SK-N-SH (cell line): ENCODE data around the gene PCCB. TPM values are rescaled to one million over a fixed set of nuclear protein-coding genes. Genes with fewer than 3 reads are reported as not detected.
"Not testable (repeated sequence)": the region's sequence is repeated elsewhere in the genome, so short reads cannot be mapped to it uniquely, and the experiment has no call there.

Experiments
- CTCF ChIA-PET: fragments of 300-600, 350-600 bp; formaldehyde crosslinking; extraction: SDS; loops from one replicate; lab custom pipeline; 2021; lab: Yijun Ruan, JAX
- POLR2A ChIA-PET: fragments of 350-600 bp; sonication (Branson Sonifier 250); formaldehyde crosslinking; extraction: SDS; loops from one replicate; lab custom pipeline; 2020; ENCODE audit warnings: antibody characterized with exemption, inconsistent platforms; lab: Yijun Ruan, JAX
- DNase-seq: peaks from one replicate; pipeline ENCODE4 v3.0.0; 2012
- H2AFZ ChIP-seq: fragments of 200-600 bp; sonication (generic); 2 replicates; pipeline ENCODE4 v1.8.1; 2016; ENCODE audit warnings: antibody characterized with exemption, mild to moderate bottlenecking, low read depth
- H3F3A ChIP-seq: fragments of 200-600 bp; sonication (generic); replicated peaks from 2 replicates; pipeline ENCODE3; 2016; ENCODE audit warnings: antibody characterized with exemption, mild to moderate bottlenecking; ENCODE audit not compliant: insufficient read depth
- H3K27ac ChIP-seq, 2 experiments: fragments of 200-500 bp in 1 of 2; fragments of 200-600 bp in 1 of 2; sonication (Bioruptor generic) in 1 of 2; sonication (generic), shearing (Covaris generic) in 1 of 2; 2 replicates each; pipeline versions ENCODE4 v1.5.1 to v1.6.1; 2014 to 2016; ENCODE audit warnings: low read depth in 2 of 2, inconsistent platforms in 1 of 2, low read length in 1 of 2, mild to moderate bottlenecking in 1 of 2, mixed read lengths in 1 of 2
- H3K27me3 ChIP-seq: fragments of 200-600 bp; sonication (generic), shearing (Covaris generic); 2 replicates; pipeline ENCODE4 v1.6.1; 2016; ENCODE audit warnings: mixed run types; ENCODE audit not compliant: insufficient read depth
- H3K36me3 ChIP-seq, 2 experiments: fragments of 200-500 bp in 1 of 2; fragments of 200-600 bp in 1 of 2; sonication (Bioruptor generic) in 1 of 2; sonication (generic) in 1 of 2; replicated peaks in 1 of 2; 2 replicates each; pipeline versions ENCODE3 to v1.5.1; 2014 to 2016; ENCODE audit warnings: low read length in 1 of 2, mild to moderate bottlenecking in 1 of 2; ENCODE audit not compliant: insufficient read depth in 2 of 2, control insufficient read depth in 1 of 2
- H3K4me1 ChIP-seq, 2 experiments: fragments of 200-500 bp in 1 of 2; fragments of 200-600 bp in 1 of 2; sonication (Bioruptor generic) in 1 of 2; sonication (generic), shearing (Covaris generic) in 1 of 2; 2 replicates each; pipeline versions ENCODE4 v1.5.1 to v1.6.1; 2014 to 2016; ENCODE audit warnings: low read depth in 1 of 2, low read length in 1 of 2, mixed run types in 1 of 2; ENCODE audit not compliant: insufficient read depth in 2 of 2, control insufficient read depth in 1 of 2
- H3K4me2 ChIP-seq: fragments of 200-600 bp; sonication (generic), shearing (Covaris generic); 2 replicates; pipeline ENCODE4 v1.6.1; 2017; ENCODE audit warnings: mixed run types
- H3K4me3 ChIP-seq, 2 experiments: fragments of 200-500 bp in 1 of 2; fragments of 200-600 bp in 1 of 2; sonication (Bioruptor generic) in 1 of 2; sonication (generic), shearing (Covaris generic) in 1 of 2; 2 replicates each; pipeline versions ENCODE4 v1.5.1 to v1.8.1; 2014 to 2016; ENCODE audit warnings: low read depth in 2 of 2, inconsistent platforms in 1 of 2, low read length in 1 of 2, mild to moderate bottlenecking in 1 of 2, mixed read lengths in 1 of 2, moderate library complexity in 1 of 2
- H3K79me2 ChIP-seq: fragments of 200-600 bp; sonication (generic); 2 replicates; pipeline ENCODE4 v1.8.1; 2017; ENCODE audit warnings: mild to moderate bottlenecking; ENCODE audit not compliant: insufficient read depth
- H3K9ac ChIP-seq: fragments of 200-600 bp; sonication (generic); 2 replicates; pipeline ENCODE4 v1.6.1; 2017; ENCODE audit warnings: mixed run types
- H3K9me2 ChIP-seq: fragments of 200-600 bp; sonication (generic); 2 replicates; pipeline ENCODE4 v1.6.1; 2017; ENCODE audit warnings: mixed run types
- H3K9me3 ChIP-seq: fragments of 200-600 bp; sonication (generic); 2 replicates; pipeline ENCODE4 v1.6.1; 2017; ENCODE audit warnings: mixed run types, mild to moderate bottlenecking, moderate library complexity
- H4K20me1 ChIP-seq: fragments of 200-600 bp; sonication (generic); 2 replicates; pipeline ENCODE4 v1.6.1; 2017; ENCODE audit warnings: mild to moderate bottlenecking, mixed run types; ENCODE audit not compliant: insufficient read depth
- CHD2 ChIP-seq: fragments of 150-350 bp; IDR thresholded peaks from 2 replicates; pipeline ENCODE4 v1.6.1; 2018; ENCODE audit warnings: low read length; ENCODE audit not compliant: partially characterized antibody
- CTCF ChIP-seq: fragments of 200-600 bp; sonication (generic); IDR thresholded peaks from 2 replicates; pipeline ENCODE4 v1.6.1; 2017; ENCODE audit warnings: antibody characterized with exemption, mild to moderate bottlenecking, moderate library complexity
- EP300 ChIP-seq, 2 experiments: IDR thresholded peaks; 2 replicates each; pipeline versions ENCODE4 v1.4.0 to v1.6.1; 2012; ENCODE audit warnings: borderline replicate concordance in 1 of 2, low read depth in 1 of 2, low read length in 1 of 2
- FOSL2 ChIP-seq: IDR thresholded peaks from 2 replicates; pipeline ENCODE4 v1.4.0; 2012; ENCODE audit warnings: low read depth, mild to moderate bottlenecking, moderate library complexity, borderline replicate concordance
- IRF3 ChIP-seq: fragments of 150-350 bp; IDR thresholded peaks from 2 replicates; pipeline ENCODE4 v1.6.1; 2016; ENCODE audit warnings: mild to moderate bottlenecking, low read depth, low read length
- JUND ChIP-seq: IDR thresholded peaks from 2 replicates; pipeline ENCODE4 v1.4.0; 2012
- MXI1 ChIP-seq: IDR thresholded peaks from 2 replicates; pipeline ENCODE4 v1.6.1; 2012; ENCODE audit warnings: mild to moderate bottlenecking, low read depth, low read length, improper control_type of control experiment
- NFIC ChIP-seq: IDR thresholded peaks from 2 replicates; pipeline ENCODE4 v1.4.0; 2012; ENCODE audit warnings: borderline replicate concordance
- RFX5 ChIP-seq: IDR thresholded peaks from 2 replicates; pipeline ENCODE4 v1.6.1; 2012; ENCODE audit warnings: mild to moderate bottlenecking, improper control_type of control experiment, low read length
- RXRA ChIP-seq: IDR thresholded peaks from 2 replicates; pipeline ENCODE4 v1.4.0; 2012; ENCODE audit warnings: low read depth, mild to moderate bottlenecking, borderline replicate concordance
- TAF1 ChIP-seq: IDR thresholded peaks from 2 replicates; pipeline ENCODE4 v1.6.1; 2012; ENCODE audit warnings: low read depth, mild to moderate bottlenecking, low read length, moderate library complexity, borderline replicate concordance
- TCF12 ChIP-seq: IDR thresholded peaks from 2 replicates; pipeline ENCODE4 v1.4.0; 2012
- TEAD4 ChIP-seq: IDR thresholded peaks from 2 replicates; pipeline ENCODE4 v1.4.0; 2012; ENCODE audit warnings: mild to moderate bottlenecking, borderline replicate concordance; ENCODE audit not compliant: insufficient read depth
- USF1 ChIP-seq: IDR thresholded peaks from 2 replicates; pipeline ENCODE4 v1.4.0; 2012; ENCODE audit warnings: low read depth, borderline replicate concordance
- WGBS: methylation state at CpG from one replicate; pipeline ENCODE4 v1.1.6; 2017; ENCODE audit warnings: low lambda C conversion rate; 5-methylcytosine and 5-hydroxymethylcytosine counted together
- polyA plus RNA-seq, 3 experiments: library from polyadenylated mRNA; depleted of rRNA; stranded (reverse); fragments of >200 nt; gene quantifications; 2 replicates each; pipeline ENCODE4 v1.2.3, GENCODE V29; 2012

Gene PCCB
- polyA plus RNA-seq, 1 of the 3 experiments (the other 2 are of a cell fraction): 67.5 TPM

- H3K27me3 ChIP-seq, H3K9ac ChIP-seq, POLR2A ChIA-PET, H4K20me1 ChIP-seq, H3F3A ChIP-seq, H3K9me3 ChIP-seq, H3K4me2 ChIP-seq, H3K4me3 ChIP-seq, DNase-seq, H3K79me2 ChIP-seq, H3K9me2 ChIP-seq, H2AFZ ChIP-seq, H3K4me1 ChIP-seq: not testable (repeated sequence)
- TF ChIP-seq JUND (peak; percentile 31; the same call in 1 of the 2 replicates), FOSL2 (peak; percentile 59; the same call in 1 of the 2 replicates)
- 82% methylated on average over 6 of the region's 6 CpGs for WGBS
- Histone ChIP-seq H3K36me3 (peaks cover 11 to 15% of the 10 kb centered on the region in 2 experiments), H3K27ac (peak overlapping the region in 1 of 2 experiments; percentile 17; a peak in 1 of 4 replicates)
- CTCF ChIA-PET: interaction anchor here (1.5 kb wide), 1 partner anchor 46 kb away, joined by 3 read pairs; no protein-coding TSS in a partner anchor
Observed at GRCh38 chr3:136266468-136267125, 16.5 kb downstream of the PCCB start.

- no peaks in the 10 kb centered on the region for H3K9me3 ChIP-seq
- H2AFZ ChIP-seq: no peak overlapping the region
- no peaks in the 10 kb centered on the region for H4K20me1 ChIP-seq
- peaks cover 6% of the 10 kb centered on the region for H3F3A ChIP-seq
- ChIA-PET POLR2A (no interaction called here), CTCF (no interaction called here)
- H3K4me3 ChIP-seq: no peak overlapping the region
- no peak overlapping the region for H3K27ac ChIP-seq
- no peaks in the 10 kb centered on the region for H3K27me3 ChIP-seq
- H3K4me1 ChIP-seq: 0 out of 4 replicates have a peak, but pooled peaks cover 0 to 5% of the 10 kb centered on the region in 2 experiments
- H3K9me2 ChIP-seq: no peaks in the 10 kb centered on the region
- no peak overlapping the region for H3K4me2 ChIP-seq
- peaks cover 6 to 15% of the 10 kb centered on the region in 2 experiments for H3K36me3 ChIP-seq
- TF ChIP-seq MXI1 (no peak), TCF12 (no peak), RXRA (no peak), IRF3 (no peak), EP300 (IDR thresholded peaks at IDR 0.05; ENCODE audit: borderline replicate concordance in 1 of 2, low read depth in 1 of 2, low read length in 1 of 2) (no peak), TAF1 (no peak), RFX5 (no peak), TEAD4 (no peak), CHD2 (no peak), NFIC (no peak), CTCF (no peak), USF1 (no peak)
- H3K79me2 ChIP-seq: peaks cover 4% of the 10 kb centered on the region; the same call in 1 of the 2 replicates
- WGBS: 100% methylated on average over 5 of the region's 6 CpGs
- DNase-seq: no peak
- H3K9ac ChIP-seq: no peak overlapping the region
Observed at GRCh38 chr3:136267235-136267634, 17.1 kb downstream of the PCCB start.
